Endothelial cell of umbilical vein (primary cell): ENCODE measurements around the gene TTF1. TPM values are rescaled to one million over a fixed set of nuclear protein-coding genes. Genes with fewer than 3 reads are reported as not detected.
A peak's percentile ranks its signal among the peaks of the same experiment; 100 is the strongest.

Experiments used
- Bru-seq: library from RNA; stranded (reverse); fragments of 400-500 nt; gene quantifications from one replicate; lab custom pipeline; 2021; lab: Mats Ljungman, UMichigan
- BruChase-seq, 2 experiments: library from RNA; stranded (reverse); fragments of 400-500 nt; gene quantifications; one replicate each; lab custom pipeline; 2021; lab: Mats Ljungman, UMichigan
- BruUV-seq: library from RNA; stranded (reverse); fragments of 400-500 nt; replicated peaks from 2 replicates; lab custom pipeline; 2021; lab: Mats Ljungman, UMichigan
- CTCF ChIA-PET: fragments of 300-600, 350-600 bp; sonication (Branson Sonifier 250); formaldehyde crosslinking; loops from one replicate; lab custom pipeline; 2021; ENCODE audit warnings: antibody characterized with exemption, inconsistent platforms; lab: Charles Lee
- POLR2A ChIA-PET: fragments of 300-600, 350-600 bp; sonication (Branson Sonifier 250); formaldehyde crosslinking; loops from one replicate; lab custom pipeline; 2021; ENCODE audit warnings: antibody characterized with exemption, inconsistent platforms; lab: Charles Lee
- DNase-seq: peaks from one replicate; pipeline ENCODE4 v3.0.0-alpha.2; 2011; ENCODE audit warnings: low read depth, low spot score
- FAIRE-seq: peaks from 2 replicates; lab custom pipeline; 2011; peaks lifted over from hg19 to GRCh38; lab: Jason Lieb, UNC
- H2AFZ ChIP-seq: 2 replicates; pipeline ENCODE4 v1.6.0; 2012; ENCODE audit warnings: low read depth, low read length, control low read depth, inconsistent platforms
- H3K27ac ChIP-seq: 2 replicates; pipeline ENCODE4 v1.5.1; 2011; ENCODE audit warnings: low read depth, mild to moderate bottlenecking, control low read depth, low read length, moderate library complexity; ENCODE audit not compliant: insufficient read depth
- H3K27me3 ChIP-seq, 2 experiments: 2 replicates each; pipeline versions ENCODE4 v1.6.0 to v1.6.1; 2011; ENCODE audit warnings: low read length in 2 of 2, mixed read lengths in 1 of 2; ENCODE audit not compliant: control insufficient read depth in 2 of 2, insufficient read depth in 2 of 2
- H3K36me3 ChIP-seq, 2 experiments: 2 replicates in 1 of 2; 3 replicates in 1 of 2; pipeline ENCODE4 v1.5.1; 2011; ENCODE audit warnings: low read length in 2 of 2, mild to moderate bottlenecking in 1 of 2, moderate library complexity in 1 of 2; ENCODE audit not compliant: control insufficient read depth in 2 of 2, insufficient read depth in 2 of 2; ENCODE audit errors: extremely low read depth in 1 of 2
- H3K4me1 ChIP-seq: 3 replicates; pipeline ENCODE4 v1.5.1; 2011; ENCODE audit warnings: mild to moderate bottlenecking, low read length; ENCODE audit not compliant: control insufficient read depth, insufficient read depth; ENCODE audit errors: extremely low read depth
- H3K4me2 ChIP-seq: 2 replicates; pipeline ENCODE4 v1.6.1; 2011; ENCODE audit warnings: low read length, control low read depth, mixed read lengths; ENCODE audit not compliant: insufficient read depth
- H3K4me3 ChIP-seq, 3 experiments: fragments of 200-600 bp in 1 of 3; sonication (generic), shearing (Covaris generic) in 1 of 3; replicated peaks in 1 of 3; 2 replicates each; pipeline ENCODE4 v1.5.1; 2011 to 2016; ENCODE audit warnings: control low read depth in 3 of 3, low read length in 3 of 3, mild to moderate bottlenecking in 2 of 3, inconsistent platforms in 1 of 3, low read depth in 1 of 3, moderate library complexity in 1 of 3; ENCODE audit not compliant: insufficient read depth in 1 of 3
- H3K79me2 ChIP-seq: 2 replicates; pipeline ENCODE4 v1.6.0; 2012; ENCODE audit warnings: low read length, inconsistent platforms; ENCODE audit not compliant: control insufficient read depth, insufficient read depth
- H3K9ac ChIP-seq: replicated peaks from 2 replicates; pipeline ENCODE3; 2011; ENCODE audit warnings: low read length, control low read depth; ENCODE audit not compliant: insufficient read depth; ENCODE audit errors: extremely low read depth
- H3K9me1 ChIP-seq: replicated peaks from 3 replicates; pipeline ENCODE4 v1.6.0; 2011; ENCODE audit warnings: mild to moderate bottlenecking, low read length; ENCODE audit not compliant: control insufficient read depth, insufficient read depth; ENCODE audit errors: extremely low read depth
- H3K9me3 ChIP-seq: replicated peaks from 2 replicates; pipeline ENCODE4 v1.5.1; 2012; ENCODE audit warnings: low read length, inconsistent platforms; ENCODE audit not compliant: control insufficient read depth, insufficient read depth
- H4K20me1 ChIP-seq: replicated peaks from 2 replicates; pipeline ENCODE3; 2011; ENCODE audit warnings: mild to moderate bottlenecking, low read length; ENCODE audit not compliant: control insufficient read depth, insufficient read depth; ENCODE audit errors: extremely low read depth
- JUN ChIP-seq: IDR thresholded peaks from 2 replicates; pipeline ENCODE4 v1.6.1; 2011; ENCODE audit warnings: borderline replicate concordance, low read depth; ENCODE audit not compliant: insufficient read length, insufficient read depth
- MAX ChIP-seq: IDR thresholded peaks from 2 replicates; pipeline ENCODE4 v1.6.1; 2011; ENCODE audit not compliant: insufficient read depth, insufficient read length
- MYC ChIP-seq: IDR thresholded peaks from one replicate; pipeline ENCODE4 v1.6.1; 2011; ENCODE audit warnings: mild to moderate bottlenecking, low read depth, low read length
- POLR2A ChIP-seq: IDR thresholded peaks from 2 replicates; pipeline ENCODE4 v1.6.1; 2012; ENCODE audit warnings: low read depth, mild to moderate bottlenecking, control low read depth, low read length
- POLR2AphosphoS5 ChIP-seq: IDR thresholded peaks from 2 replicates; pipeline ENCODE4 v1.6.1; 2012; ENCODE audit warnings: low read depth, mild to moderate bottlenecking, control low read depth, low read length, moderate library complexity; ENCODE audit not compliant: insufficient read depth
- dilution Hi-C: fragments of 300-500 bp; cut with MboI; formaldehyde crosslinking; loops from one replicate; pipeline ENCODE4 v1.15.0; 2019; ENCODE audit warnings: low sequenced_read_pairs; ENCODE audit not compliant: extremely low pct_ligation_motif_present
- intact Hi-C: fragments of 100-400 bp; cut with micrococcal nuclease; formaldehyde crosslinking; loops from one replicate; pipeline ENCODE4 v1.10.0; 2022
- long read RNA-seq: library from polyadenylated mRNA; stranded (forward); transcript quantifications from one replicate; pipeline ENCODE4 v2.0.0, GENCODE V29; 2021
- polyA minus RNA-seq, 3 experiments: library from RNA; depleted of rRNA, polyadenylated mRNA; stranded (reverse); fragments of >200 nt; gene quantifications; 1 replicate in 1 of 3; 2 replicates in 2 of 3; pipeline ENCODE4 v1.2.3, GENCODE V29; 2011
- polyA plus RNA-seq, 4 experiments: library from polyadenylated mRNA; depleted of rRNA in 3 of 4; stranded (reverse) in 3 of 4; unstranded in 1 of 4; fragments of >200 nt; gene quantifications; 2 replicates each; pipeline versions ENCODE4 v1.2.1 to v1.2.3, GENCODE V29; 2011 to 2012; ENCODE audit warnings: missing spikeins in 1 of 4
- total RNA-seq: library from RNA; stranded (reverse); gene quantifications from 2 replicates; pipeline ENCODE4 v1.2.3, GENCODE V29; 2021

TTF1 gene
- 12.0 and 13.8 TPM in 2 replicates for total RNA-seq
- polyA plus RNA-seq: 3.6 and 4.9 TPM in 2 replicates
- 10.0 and 12.4 TPM in 2 replicates for polyA plus RNA-seq (2011; cell fraction: cytosol; rRNA removed)
- 5.1 and 9.3 TPM in 2 replicates for polyA plus RNA-seq (2011; cell fraction: nucleus; rRNA removed)
- polyA plus RNA-seq (2012): 11.1 and 13.2 TPM in 2 replicates
- polyA minus RNA-seq: 1.2 and 3.1 TPM in 2 replicates
- 5.8 TPM for polyA minus RNA-seq (2011; cell fraction: cytosol; rRNA and poly(A)+ RNA removed)
- 3.9 and 4.0 TPM in 2 replicates for polyA minus RNA-seq (2011; cell fraction: nucleus; rRNA and poly(A)+ RNA removed)
- percentile 74 among the genes with signal in this experiment for Bru-seq, nascent RNA
- BruChase-seq, experiment 1, labeled RNA remaining after a 6-hour chase: percentile 63 among the genes with signal in this experiment
- BruChase-seq, experiment 2, labeled RNA remaining after a 2-hour chase: percentile 71 among the genes with signal in this experiment
- long read RNA-seq, transcript TTF1-201 (11 exons, 3,052 nt): major isoform, 13 of 40 reads
- long read RNA-seq, partial matches to known transcripts: 17 of 40 reads
- long read RNA-seq, other reads (novel, unspliced or antisense): 10 of 40 reads

GRCh38 chr9:132406554-132407122 is at the start of gene TTF1:
TTF1 (minus strand) TSS chr9:132406840; CDS start chr9:132402821, 4,019 bp downstream.
- H3K79me2 ChIP-seq: peaks cover 19% of the 10 kb centered on the region
- peak within 1 kb of the TSS; percentile 61 for H3K27ac ChIP-seq
- peak within 1 kb of the TSS; percentile 63 for H2AFZ ChIP-seq
- H3K9me3 ChIP-seq: no peaks in the 10 kb centered on the region
- FAIRE-seq (peak; percentile 73), DNase-seq (peak; percentile 88)
- H3K4me3 ChIP-seq: peak within 1 kb of the TSS; percentile 49 to 79 (median 58)
- no TSS peak for BruUV-seq
- TF ChIP-seq MYC (no peak), JUN (no peak), POLR2A (peak; percentile 62), POLR2AphosphoS5 (peak; percentile 73), MAX (peak; percentile 30)
- intact Hi-C loops (loop anchor here (1.0 to 5.0 kb wide), 2 partner anchors 34 to 54 kb away; partner anchors contain the start of gene SETX), dilution Hi-C loops (no loop called here)
- H3K9ac ChIP-seq: peak within 1 kb of the TSS; percentile 81
- H3K36me3 ChIP-seq: peaks cover 7 to 9% of the 10 kb centered on the region in 2 experiments
- CTCF ChIA-PET: interaction anchor here (0.7 kb wide), 1 partner anchor 906 kb away, joined by 3 read pairs; no protein-coding TSS in a partner anchor
- H3K9me1 ChIP-seq: no peaks in the 10 kb centered on the region
- H3K4me1 ChIP-seq: peaks cover 20% of the 10 kb centered on the region
- H4K20me1 ChIP-seq: no peaks in the 10 kb centered on the region
- peak within 1 kb of the TSS; percentile 44 for H3K4me2 ChIP-seq
- POLR2A ChIA-PET: no interaction called here
- H3K27me3 ChIP-seq: peaks cover 0 to 10% of the 10 kb centered on the region in 2 experiments
